Neuron (in vitro differentiated cells): ENCODE measurements around the gene RGR.

Experiments
- H2AFZ ChIP-seq: one replicate; pipeline ENCODE4 v1.6.1; 2013; ENCODE audit warnings: low read depth, mild to moderate bottlenecking, inconsistent platforms, low read length, moderate library complexity
- H3K27me3 ChIP-seq: one replicate; pipeline ENCODE4 v1.6.1; 2013; ENCODE audit warnings: low read length; ENCODE audit not compliant: insufficient read depth
- H3K36me3 ChIP-seq: one replicate; pipeline ENCODE4 v1.6.1; 2013; ENCODE audit warnings: low read length; ENCODE audit not compliant: insufficient read depth
- H3K4me1 ChIP-seq: one replicate; pipeline ENCODE4 v1.6.1; 2013; ENCODE audit warnings: low read length; ENCODE audit not compliant: insufficient read depth
- H3K4me3 ChIP-seq: 2 replicates; pipeline ENCODE4 v1.5.1; 2013; ENCODE audit warnings: mild to moderate bottlenecking, low read length, moderate library complexity
- H3K9me3 ChIP-seq: one replicate; pipeline ENCODE4 v1.6.1; 2013; ENCODE audit warnings: low read length

The RGR gene, protein sequence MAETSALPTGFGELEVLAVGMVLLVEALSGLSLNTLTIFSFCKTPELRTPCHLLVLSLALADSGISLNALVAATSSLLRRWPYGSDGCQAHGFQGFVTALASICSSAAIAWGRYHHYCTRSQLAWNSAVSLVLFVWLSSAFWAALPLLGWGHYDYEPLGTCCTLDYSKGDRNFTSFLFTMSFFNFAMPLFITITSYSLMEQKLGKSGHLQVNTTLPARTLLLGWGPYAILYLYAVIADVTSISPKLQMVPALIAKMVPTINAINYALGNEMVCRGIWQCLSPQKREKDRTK

DNA sequence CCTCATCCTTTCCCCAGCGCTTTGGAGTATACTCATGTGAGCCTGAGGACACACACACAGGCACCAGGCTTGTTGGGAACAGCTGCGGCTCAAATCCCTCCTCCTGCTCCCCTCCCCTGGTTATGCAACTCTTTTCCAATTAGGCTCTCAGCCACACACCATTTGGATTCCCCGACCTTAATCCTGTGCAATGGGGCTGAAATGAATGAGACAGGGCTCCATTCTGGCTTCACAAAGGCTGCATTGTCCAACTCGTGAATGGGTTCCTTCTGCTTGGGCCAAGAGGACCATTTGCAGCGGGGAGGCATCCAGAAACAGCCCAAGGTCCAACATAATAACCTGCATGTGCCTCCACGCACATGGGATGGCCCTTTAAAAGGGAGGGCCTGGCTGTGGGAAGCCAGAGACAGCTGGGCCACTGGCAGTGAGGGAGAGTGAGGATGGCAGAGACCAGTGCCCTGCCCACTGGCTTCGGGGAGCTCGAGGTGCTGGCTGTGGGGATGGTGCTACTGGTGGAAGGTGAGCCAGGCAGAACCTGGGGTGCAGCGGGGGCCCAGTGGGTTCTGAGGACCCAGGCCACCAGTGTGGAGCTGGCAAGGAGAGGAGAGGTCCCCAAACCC lies at the start of gene RGR:
Gene RGR (plus strand): TSS at position 403 of the 620 bp plus-strand sequence. CDS start 38 bp downstream, at position 441.
- H3K27me3 ChIP-seq = no peaks in the 10 kb centered on the region
- H3K4me1 ChIP-seq = peaks cover 22% of the 10 kb centered on the region
- no peak within 1 kb of the TSS for H2AFZ ChIP-seq
- no peaks in the 10 kb centered on the region for H3K36me3 ChIP-seq
- H3K4me3 ChIP-seq = no peak within 1 kb of the TSS
- no peaks in the 10 kb centered on the region for H3K9me3 ChIP-seq

- no peak overlapping the region for H2AFZ ChIP-seq
- no peaks in the 10 kb centered on the region for H3K9me3 ChIP-seq
- H3K27me3 ChIP-seq = peaks cover 61% of the 10 kb centered on the region
- no peak overlapping the region for H3K4me3 ChIP-seq
- H3K4me1 ChIP-seq = peaks cover 9% of the 10 kb centered on the region
- H3K36me3 ChIP-seq = no peaks in the 10 kb centered on the region
These were observed 48.8 kb upstream of the RGR start for GRCh38 chr10:84196083-84196482.

DNA sequence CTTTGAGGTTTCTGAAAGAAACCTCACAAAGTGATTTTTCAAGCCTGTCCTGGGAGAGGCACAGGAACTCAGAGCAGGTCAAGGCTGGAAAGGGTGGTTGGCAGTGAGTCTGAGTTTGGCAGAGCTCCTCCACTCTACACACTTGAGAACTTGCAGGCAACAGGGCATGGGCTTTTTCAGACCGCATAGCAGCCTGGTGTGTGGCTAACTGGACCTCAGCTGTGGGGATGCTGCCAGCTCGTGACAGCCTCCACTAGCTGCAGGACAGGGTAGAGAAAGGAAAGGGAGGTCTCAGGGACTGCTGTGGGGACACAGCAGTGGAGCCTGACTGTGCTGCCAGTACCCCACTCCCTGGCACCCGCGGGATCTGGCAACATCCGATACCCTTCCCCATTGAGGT lies 47.9 kb upstream of the RGR start:
- H3K9me3 ChIP-seq = no peaks in the 10 kb centered on the region
- H3K36me3 ChIP-seq = no peaks in the 10 kb centered on the region
- peaks cover 56% of the 10 kb centered on the region for H3K27me3 ChIP-seq
- H3K4me3 ChIP-seq = no peak overlapping the region
- peaks cover 9% of the 10 kb centered on the region for H3K4me1 ChIP-seq
- no peak overlapping the region for H2AFZ ChIP-seq

DNA sequence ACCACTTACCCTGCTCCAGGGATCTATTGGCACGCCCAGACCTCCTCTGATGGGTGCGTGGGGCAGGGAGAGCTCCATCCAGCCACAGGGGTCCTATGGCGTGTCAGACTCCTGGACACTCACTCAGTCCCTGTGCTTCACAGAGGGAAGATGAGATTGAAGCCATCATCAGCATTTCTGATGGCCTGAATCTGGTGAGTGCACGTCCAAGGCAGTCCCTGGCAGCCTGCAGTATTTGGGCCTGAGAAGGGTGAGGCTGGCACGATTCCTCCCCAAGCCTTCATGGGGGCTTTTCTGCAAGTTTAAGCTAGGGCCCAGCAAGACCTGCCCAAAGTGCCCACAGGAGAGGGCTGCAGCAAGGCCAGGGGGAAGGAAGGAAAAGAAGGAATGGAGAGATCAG lies 47.2 kb upstream of the RGR start:
- H3K36me3 ChIP-seq = no peaks in the 10 kb centered on the region
- H2AFZ ChIP-seq = no peak overlapping the region
- H3K4me3 ChIP-seq = no peak overlapping the region
- H3K4me1 ChIP-seq = peaks cover 9% of the 10 kb centered on the region
- H3K27me3 ChIP-seq = peaks cover 56% of the 10 kb centered on the region
- H3K9me3 ChIP-seq = no peaks in the 10 kb centered on the region

- Histone ChIP-seq H3K4me3 (no peak overlapping the region), H3K27me3 (peaks cover 48% of the 10 kb centered on the region), H3K4me1 (peaks cover 9% of the 10 kb centered on the region), H3K9me3 (no peaks in the 10 kb centered on the region), H3K36me3 (no peaks in the 10 kb centered on the region), H2AFZ (no peak overlapping the region)
These were observed 46.5 kb upstream of the RGR start for GRCh38 chr10:84198206-84198915.

DNA sequence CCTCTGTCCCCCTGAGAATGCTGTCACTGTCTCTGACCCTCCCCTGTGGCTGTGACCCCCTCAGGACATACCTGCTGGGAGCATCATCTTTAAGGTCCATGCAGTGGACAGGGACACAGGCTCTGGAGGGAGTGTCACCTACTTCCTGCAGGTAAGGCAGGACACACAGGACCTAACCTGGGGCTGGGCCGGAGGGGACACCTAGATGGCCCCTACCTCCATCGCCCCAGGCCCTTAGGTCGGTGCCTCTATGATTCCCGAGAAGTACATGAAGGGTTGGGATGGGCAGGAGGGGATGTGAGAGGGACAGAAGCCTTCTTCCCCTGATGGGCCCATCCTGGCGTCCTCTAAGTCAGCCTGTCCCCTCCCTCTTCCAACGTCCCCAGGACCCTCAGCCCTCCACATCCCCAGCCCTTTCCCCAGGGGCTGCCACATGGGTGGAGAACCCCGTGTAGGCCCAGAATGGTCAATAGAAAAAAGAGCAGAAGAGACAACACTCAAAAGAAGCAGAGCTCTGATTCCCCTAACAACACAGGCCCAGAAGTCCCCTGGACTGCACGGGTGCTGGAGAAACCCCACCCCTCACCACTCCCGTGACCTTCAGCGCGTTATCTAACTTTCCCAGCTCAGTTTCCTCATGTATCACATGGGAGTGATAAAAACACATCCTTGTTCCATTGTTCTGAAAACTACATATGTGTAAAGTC lies 44.2 kb upstream of the RGR start:
- no peaks in the 10 kb centered on the region for H3K9me3 ChIP-seq
- H3K4me3 ChIP-seq = no peak overlapping the region
- no peak overlapping the region for H2AFZ ChIP-seq
- H3K27me3 ChIP-seq = peaks cover 26% of the 10 kb centered on the region
- no peaks in the 10 kb centered on the region for H3K36me3 ChIP-seq
- H3K4me1 ChIP-seq = no peaks in the 10 kb centered on the region

GRCh38 chr10:84201244-84201606 lies 43.6 kb upstream of the RGR start:
- Histone ChIP-seq H2AFZ (no peak overlapping the region), H3K27me3 (peaks cover 21% of the 10 kb centered on the region), H3K9me3 (no peaks in the 10 kb centered on the region)

GRCh38 chr10:84201682-84202081 lies 43.2 kb upstream of the RGR start:
- Histone ChIP-seq H3K4me3 (no peak overlapping the region), H3K4me1 (no peaks in the 10 kb centered on the region), H3K27me3 (peaks cover 16% of the 10 kb centered on the region), H3K9me3 (no peaks in the 10 kb centered on the region), H3K36me3 (no peaks in the 10 kb centered on the region), H2AFZ (no peak overlapping the region)

More at GRCh38 chr10:84201244-84201606, 43.6 kb upstream of the RGR start:
- H3K4me3 ChIP-seq = no peak overlapping the region
- no peaks in the 10 kb centered on the region for H3K36me3 ChIP-seq
- no peaks in the 10 kb centered on the region for H3K4me1 ChIP-seq

GRCh38 chr10:84202349-84202748 lies 42.5 kb upstream of the RGR start:
- Histone ChIP-seq H2AFZ (no peak overlapping the region), H3K4me1 (no peaks in the 10 kb centered on the region), H3K9me3 (no peaks in the 10 kb centered on the region), H3K36me3 (no peaks in the 10 kb centered on the region), H3K4me3 (no peak overlapping the region), H3K27me3 (peaks cover 10% of the 10 kb centered on the region)

DNA sequence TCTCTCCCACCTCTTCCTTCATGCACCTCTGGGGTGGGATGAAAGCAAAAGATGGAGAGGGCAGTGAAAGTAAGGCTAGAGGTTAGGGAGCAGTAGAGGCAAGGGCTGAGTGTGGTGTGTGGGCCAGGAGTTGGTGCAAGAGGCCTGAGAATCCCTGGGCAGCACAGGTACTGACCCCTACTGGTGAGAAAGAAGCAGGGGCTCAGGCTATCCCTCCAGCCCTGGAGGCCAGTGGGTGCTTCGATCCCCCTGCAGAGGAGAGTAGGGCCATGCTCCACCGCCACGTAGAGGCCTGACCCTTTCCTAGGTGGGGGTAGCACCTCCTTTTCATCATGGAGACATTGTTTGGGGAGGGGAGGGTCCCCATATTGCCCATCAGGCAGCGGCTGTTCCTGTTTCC lies 40.7 kb upstream of the RGR start:
- Histone ChIP-seq H3K4me1 (no peaks in the 10 kb centered on the region), H3K4me3 (no peak overlapping the region), H2AFZ (no peak overlapping the region)

DNA sequence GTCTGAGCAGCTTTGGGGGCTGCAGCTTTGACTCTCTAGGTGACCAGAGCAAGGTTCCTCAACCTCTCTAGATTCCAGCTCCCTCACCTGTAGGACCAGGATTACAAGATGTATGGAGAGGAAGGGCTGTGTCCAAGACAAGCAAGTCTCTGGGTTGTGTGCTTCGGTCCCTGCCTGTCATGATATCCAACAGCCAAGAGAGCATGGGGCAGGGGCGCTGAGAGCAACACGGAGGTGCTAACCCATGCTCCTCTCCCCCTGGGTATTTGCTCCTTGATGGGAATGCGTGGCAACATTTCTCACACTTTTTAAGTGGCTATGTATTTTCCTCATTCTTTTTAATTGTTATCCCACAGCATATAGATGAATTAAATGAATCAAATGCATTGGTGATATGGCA lies 40.2 kb upstream of the RGR start:
- Histone ChIP-seq H3K36me3 (no peaks in the 10 kb centered on the region), H3K9me3 (no peaks in the 10 kb centered on the region), H3K4me1 (no peaks in the 10 kb centered on the region), H3K4me3 (no peak overlapping the region), H3K27me3 (no peaks in the 10 kb centered on the region), H2AFZ (no peak overlapping the region)

More for the DNA sequence above, 40.7 kb upstream of the RGR start:
- Histone ChIP-seq H3K36me3 (no peaks in the 10 kb centered on the region), H3K27me3 (no peaks in the 10 kb centered on the region), H3K9me3 (no peaks in the 10 kb centered on the region)

DNA sequence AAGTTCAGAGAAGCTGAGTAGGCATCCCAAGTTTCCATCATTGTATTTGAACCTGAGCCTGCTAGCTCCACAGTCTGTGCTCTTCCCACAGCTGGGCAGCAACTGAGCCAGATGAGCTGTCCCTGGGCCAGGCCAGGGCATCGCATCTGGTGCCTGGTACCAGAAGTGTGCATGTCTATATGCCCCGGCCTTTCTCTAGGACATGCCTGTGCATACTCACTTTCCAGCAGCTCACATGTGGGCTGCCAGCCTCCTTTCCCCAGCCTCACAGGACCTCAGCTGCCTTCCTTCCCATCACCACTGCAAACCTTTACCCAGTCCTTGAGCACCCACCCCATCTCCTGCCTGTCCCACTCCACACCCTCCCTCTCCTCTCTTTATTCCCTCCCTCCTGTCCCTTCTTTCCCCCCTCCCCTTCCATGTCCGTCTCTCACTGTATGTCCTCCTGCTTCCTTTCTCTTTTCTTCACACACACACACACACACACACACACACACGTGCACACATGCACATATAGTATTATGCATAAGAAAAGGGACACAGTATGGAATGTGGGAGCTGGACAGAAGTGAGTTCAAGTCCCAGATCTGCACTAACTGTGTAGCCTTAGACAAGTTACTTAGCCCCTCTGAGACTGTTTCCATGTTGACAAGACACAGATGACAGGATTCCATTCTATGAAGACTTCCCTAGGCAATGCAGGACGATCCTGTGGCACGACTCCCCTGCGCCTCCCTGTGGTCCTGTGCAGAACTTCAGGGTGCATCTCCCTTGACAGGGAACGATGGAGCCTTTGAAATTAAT lies 39.6 kb upstream of the RGR start:
- Histone ChIP-seq H3K4me3 (no peak overlapping the region), H3K4me1 (no peaks in the 10 kb centered on the region), H3K36me3 (no peaks in the 10 kb centered on the region), H3K9me3 (no peaks in the 10 kb centered on the region), H2AFZ (no peak overlapping the region), H3K27me3 (peaks cover 2% of the 10 kb centered on the region)
